NCI-H82 treated with DMSO at 0.1 percent for 48 hours (cell line): Measurements from ENCODE around the gene ARHGAP42.

Experiments used
- DNase-seq: peaks from one replicate; lab custom pipeline; 2025; ENCODE audit not compliant: unreplicated experiment; lab: John Stamatoyannopoulos, UW

The ARHGAP42 gene

GRCh38 chr11:100682247-100682969 lies 4.7 kb upstream of the ARHGAP42 start:
- no peak for DNase-seq

- no peak for DNase-seq
These were observed 4.0 kb upstream of the ARHGAP42 start for GRCh38 chr11:100683126-100683525.

DNA sequence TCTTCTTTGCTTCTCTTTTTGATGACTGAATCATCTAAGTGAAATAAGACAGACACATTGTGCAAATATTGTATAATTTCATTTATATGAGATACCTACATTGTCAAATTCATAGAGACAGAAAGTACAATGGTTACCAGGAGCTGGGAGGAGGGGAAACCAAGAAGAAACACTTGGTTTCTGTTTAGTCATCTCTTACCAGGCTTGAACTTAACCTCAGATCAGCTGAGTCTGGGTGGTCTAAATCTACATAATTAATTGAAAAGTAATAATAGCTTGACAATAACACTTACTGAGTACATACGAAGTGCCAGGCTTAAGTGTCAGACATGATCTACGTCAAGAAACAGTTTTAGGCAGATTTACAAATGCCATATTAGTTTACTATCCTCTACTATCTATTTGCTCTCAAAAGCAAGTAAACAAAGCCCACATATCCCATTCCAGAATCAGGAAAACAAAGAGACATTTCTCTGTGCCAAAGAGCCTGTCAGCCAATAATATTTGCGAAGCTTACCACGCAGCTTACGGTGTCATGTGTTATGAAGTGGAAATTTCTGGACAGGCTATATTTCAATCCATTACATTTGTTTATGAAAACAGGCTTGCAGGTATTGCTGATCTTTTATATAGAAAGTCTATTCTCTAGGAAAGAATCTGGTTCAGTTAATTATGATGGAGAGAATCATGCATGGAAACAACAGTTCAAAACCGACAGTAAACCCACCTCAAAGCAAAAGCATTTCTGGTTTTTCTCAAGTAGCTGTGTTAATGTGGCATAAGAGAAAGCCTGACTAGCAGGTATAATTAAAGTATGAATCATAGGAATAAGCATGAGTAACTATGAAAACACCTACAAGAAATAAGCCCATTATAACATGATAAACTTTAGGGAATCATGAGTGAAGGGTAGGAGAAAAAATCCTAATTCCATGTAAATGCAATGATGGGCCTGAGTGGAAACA lies 2.7 kb upstream of the ARHGAP42 start:
- DNase-seq: no peak

GRCh38 chr11:100686476-100687053 lies 523 bp upstream of the ARHGAP42 start:
- no peak for DNase-seq

GRCh38 chr11:100687630-100688395 lies 725 bp downstream of the ARHGAP42 start:
- peak; percentile 49 for DNase-seq

DNA sequence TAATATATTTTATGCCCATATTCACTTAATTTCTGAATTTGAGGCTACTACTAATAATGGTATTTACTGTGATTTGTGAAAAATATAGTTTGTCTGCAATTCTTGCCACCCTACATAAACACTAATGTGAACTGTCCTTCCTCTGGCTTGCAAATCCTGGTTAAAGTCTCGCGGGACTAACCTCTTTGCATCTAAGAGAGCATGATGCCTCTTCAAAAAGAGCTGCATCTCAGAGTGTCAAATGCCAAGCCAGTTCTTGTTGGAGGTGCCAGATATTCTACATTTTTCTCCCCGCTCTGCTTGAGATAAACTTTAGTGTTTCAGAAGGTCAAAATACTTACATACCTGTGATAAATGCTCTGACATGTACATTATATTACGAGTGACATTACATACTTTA lies 2.1 kb downstream of the ARHGAP42 start:
- DNase-seq: no peak

GRCh38 chr11:100691896-100692653 lies 5.0 kb downstream of the ARHGAP42 start:
- DNase-seq: no peak

DNA sequence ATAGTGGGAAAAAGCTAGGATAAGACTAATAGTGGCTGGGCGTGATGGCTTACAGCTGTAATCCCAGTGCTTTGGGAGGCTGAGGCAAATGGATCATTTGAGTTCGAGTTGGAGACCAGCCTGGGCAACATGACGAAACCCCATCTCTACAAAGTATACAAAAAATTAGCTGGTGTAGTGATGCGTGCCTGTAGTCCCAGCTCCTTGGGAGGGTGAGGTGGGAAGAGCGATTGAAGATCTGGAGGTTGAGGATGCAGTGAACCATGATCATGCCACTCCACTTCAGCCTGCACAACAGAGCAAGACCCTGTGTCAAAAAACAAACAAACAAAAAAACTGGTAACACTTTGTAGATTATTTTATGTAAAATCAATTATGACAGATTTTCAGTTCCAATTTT lies 8.8 kb downstream of the ARHGAP42 start:
- no peak for DNase-seq

DNA sequence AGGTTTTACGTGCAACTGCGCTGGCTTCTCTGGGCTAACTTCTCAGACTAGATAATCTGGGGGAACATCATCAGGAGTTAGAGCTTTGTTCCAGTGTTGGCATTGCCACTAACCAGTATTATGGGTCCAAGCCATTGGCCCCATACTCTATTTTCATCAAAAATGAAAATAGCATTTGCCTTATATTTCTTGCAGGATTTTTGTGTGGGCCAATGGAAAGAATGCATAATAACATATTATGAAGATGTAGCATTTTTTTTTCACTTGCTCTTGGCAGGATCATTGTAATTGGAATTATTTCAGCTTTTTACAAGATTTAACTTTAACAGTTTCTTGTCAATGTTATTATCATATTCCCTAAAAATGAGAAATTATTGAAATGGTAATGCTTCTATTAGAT lies 16.1 kb downstream of the ARHGAP42 start:
- no peak for DNase-seq

DNA sequence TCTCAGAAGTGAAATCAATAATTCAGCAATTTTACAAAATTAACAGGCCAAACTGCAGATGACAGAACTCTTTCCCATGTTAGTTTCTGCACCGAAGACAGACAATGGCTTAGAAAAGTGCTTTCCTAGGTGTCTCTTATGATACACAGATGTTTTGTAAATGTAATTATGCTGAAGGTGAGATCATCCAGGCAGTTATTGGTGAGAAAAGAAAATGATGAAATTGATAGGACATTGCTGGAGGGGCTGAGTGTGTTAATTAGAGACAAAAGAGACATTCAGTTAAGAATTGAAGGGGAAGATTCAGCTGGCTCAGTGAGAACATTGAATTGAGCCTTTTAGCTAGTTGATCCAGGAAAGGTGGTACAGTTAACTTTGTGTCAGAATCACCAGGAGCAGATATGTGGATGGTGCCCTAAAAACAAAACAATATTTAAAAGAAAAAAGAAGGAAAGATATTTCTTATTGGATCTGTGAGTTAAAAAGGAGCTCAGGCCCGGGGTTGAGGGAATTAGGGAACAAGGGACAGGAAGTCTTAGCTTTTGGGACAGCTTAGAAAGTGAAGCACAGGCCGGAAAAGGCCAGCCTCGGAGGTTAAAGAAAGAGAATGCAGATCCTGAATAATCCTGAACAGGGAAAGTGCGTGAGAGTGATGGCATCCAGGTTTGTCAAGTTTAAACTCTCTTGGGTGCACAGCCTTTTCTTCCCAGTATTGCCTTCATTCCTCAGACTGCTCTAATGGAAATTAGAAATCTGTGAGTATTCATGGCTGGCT lies 16.9 kb downstream of the ARHGAP42 start:
- DNase-seq: no peak

- DNase-seq: no peak
These were observed 18.4 kb downstream of the ARHGAP42 start for GRCh38 chr11:100705447-100705846.

DNA sequence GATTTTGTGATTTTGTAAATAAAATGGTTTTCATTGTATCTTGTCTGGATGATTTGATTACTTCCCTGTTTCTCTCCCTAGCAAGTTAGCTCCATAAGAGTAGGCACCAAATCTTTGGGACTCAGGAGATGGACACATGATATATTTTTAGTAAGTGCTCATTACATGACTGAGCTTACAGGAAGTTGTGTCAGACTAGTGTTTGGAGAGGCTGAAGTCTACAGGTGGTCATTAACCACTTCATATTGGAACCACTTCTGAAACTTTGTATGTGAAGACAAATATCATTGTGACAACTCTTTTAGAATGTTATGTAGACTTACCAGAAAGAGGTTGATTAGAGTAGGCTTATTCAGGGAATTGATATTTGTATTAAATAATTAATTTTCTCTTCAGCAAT lies 19.1 kb downstream of the ARHGAP42 start:
- DNase-seq: no peak

DNA sequence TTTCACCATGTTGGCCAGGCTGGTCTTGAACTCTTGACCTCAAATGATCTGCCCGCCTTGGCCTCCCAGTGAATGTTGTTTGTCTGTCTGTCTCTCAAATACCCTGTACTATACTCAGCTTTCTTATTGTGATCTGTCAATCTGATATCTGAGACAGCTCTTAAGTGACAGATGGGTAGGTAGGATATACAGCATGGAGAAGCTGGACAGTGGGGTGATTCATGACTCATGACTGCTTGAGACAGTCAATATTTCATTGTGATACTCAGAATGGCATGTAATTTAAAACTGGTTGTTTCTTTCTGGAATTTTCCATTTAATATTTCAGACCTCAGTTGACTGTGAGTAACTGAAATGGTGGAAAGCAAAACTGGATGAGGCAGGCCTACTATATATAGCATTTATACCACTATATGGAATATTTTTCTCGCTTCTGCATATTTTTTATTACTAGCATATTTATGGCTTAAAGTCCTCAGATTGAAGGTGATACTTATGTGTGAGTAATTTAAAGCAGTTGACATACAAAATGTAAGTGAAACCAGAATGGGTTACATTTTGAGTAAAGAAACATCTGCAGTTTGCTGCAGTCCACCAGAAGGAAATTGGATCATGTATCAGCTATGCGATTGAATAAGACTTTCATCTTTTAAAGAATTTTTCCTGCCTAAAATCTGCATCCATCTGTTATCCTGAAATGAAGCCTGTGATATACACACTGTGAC lies 22.3 kb downstream of the ARHGAP42 start:
- DNase-seq: peak; percentile 40

DNA sequence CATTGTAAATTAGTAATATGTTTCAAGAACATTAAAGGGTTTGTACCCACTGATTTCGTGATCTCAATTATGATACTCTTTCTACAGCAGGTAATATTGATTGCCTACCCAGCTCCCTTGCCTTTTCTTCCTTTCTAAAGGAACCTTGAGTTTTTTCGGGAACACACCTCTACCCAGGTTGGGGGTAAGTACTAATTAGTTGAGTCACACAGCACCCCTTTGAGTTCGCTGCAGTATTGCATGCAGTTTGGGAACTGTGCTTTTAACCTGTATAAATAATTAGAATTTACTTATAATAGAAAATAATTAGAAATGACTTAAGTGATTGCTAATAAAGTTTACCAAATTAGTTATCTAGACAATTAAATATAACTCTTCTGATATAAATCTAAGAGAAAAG lies 24.9 kb downstream of the ARHGAP42 start:
- DNase-seq: no peak

- DNase-seq: no peak
These were observed 25.5 kb downstream of the ARHGAP42 start for GRCh38 chr11:100712583-100712982.

GRCh38 chr11:100715165-100715761 lies 28.2 kb downstream of the ARHGAP42 start:
- DNase-seq: no peak

DNA sequence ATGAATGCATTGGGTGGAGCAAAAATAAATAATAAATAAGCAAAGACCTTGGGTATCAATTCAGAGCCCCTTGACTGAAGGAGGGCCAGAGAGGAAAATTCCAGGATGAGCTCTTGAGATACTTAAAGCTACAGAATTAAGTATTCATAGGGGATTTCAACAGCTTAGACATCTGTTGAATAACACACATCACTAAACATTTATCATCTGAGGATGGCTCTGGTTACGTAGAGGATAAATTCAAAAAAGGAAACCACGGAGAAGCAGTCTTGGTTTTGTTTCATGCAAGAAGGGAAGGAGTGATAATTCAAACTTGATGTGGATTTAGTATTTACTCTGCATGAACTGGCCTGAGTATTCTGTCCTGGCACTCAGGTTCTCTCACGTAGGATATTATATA lies 29.8 kb downstream of the ARHGAP42 start:
- peak; percentile 62 for DNase-seq

DNA sequence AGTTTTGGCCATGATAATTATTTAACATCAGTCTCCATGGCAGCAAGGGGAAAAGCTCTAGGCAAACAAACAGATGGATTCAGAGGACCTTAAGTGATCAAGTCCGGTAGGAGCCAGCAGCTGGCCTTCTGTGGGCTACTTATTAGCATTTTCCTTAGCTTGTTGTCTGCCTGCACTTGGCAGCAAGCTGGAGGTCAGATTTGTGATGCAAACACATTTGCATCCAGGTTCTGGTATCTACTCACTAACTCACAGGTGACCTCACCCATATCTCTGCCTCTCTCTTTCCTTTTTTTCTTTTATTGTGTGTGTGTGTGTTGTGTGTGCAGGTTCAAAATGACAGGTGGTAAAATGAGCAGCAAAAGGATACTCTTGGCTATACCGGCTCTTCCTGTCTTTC lies 32.3 kb downstream of the ARHGAP42 start:
- peak; percentile 84 for DNase-seq
